Ishikawa (cell line): ENCODE data around the gene DNASE1L2.

ENCODE experiments used
- CREB1 ChIP-seq: IDR thresholded peaks from 2 replicates; pipeline ENCODE4 v1.6.1; 2012; ENCODE audit warnings: low read depth
- EP300 ChIP-seq: IDR thresholded peaks from 2 replicates; pipeline ENCODE4 v1.6.1; 2012; ENCODE audit warnings: borderline replicate concordance
- FOXM1 ChIP-seq: IDR thresholded peaks from 2 replicates; pipeline ENCODE4 v1.6.1; 2012; ENCODE audit warnings: low read depth, borderline replicate concordance
- RAD21 ChIP-seq: IDR thresholded peaks from 2 replicates; pipeline ENCODE4 v1.6.1; 2012; ENCODE audit warnings: low read depth
- TAF1 ChIP-seq: IDR thresholded peaks from 2 replicates; pipeline ENCODE4 v1.6.1; 2012; ENCODE audit warnings: low read depth, mild to moderate bottlenecking
- TCF12 ChIP-seq: IDR thresholded peaks from 2 replicates; pipeline ENCODE4 v1.6.1; 2012; ENCODE audit warnings: low read depth
- YY1 ChIP-seq: IDR thresholded peaks from 2 replicates; pipeline ENCODE4 v1.6.1; 2012; ENCODE audit warnings: low read depth
- TF ChIP-seq, protein P1 (sequence below): IDR thresholded peaks from 2 replicates; pipeline ENCODE4 v1.6.1; 2012; ENCODE audit warnings: low read depth, mild to moderate bottlenecking
- TF ChIP-seq, protein P2 (sequence below): IDR thresholded peaks from 2 replicates; pipeline ENCODE4 v1.6.1; 2012
- TF ChIP-seq, protein P3 (sequence below): IDR thresholded peaks from 2 replicates; pipeline ENCODE4 v1.6.1; 2012

DNA sequence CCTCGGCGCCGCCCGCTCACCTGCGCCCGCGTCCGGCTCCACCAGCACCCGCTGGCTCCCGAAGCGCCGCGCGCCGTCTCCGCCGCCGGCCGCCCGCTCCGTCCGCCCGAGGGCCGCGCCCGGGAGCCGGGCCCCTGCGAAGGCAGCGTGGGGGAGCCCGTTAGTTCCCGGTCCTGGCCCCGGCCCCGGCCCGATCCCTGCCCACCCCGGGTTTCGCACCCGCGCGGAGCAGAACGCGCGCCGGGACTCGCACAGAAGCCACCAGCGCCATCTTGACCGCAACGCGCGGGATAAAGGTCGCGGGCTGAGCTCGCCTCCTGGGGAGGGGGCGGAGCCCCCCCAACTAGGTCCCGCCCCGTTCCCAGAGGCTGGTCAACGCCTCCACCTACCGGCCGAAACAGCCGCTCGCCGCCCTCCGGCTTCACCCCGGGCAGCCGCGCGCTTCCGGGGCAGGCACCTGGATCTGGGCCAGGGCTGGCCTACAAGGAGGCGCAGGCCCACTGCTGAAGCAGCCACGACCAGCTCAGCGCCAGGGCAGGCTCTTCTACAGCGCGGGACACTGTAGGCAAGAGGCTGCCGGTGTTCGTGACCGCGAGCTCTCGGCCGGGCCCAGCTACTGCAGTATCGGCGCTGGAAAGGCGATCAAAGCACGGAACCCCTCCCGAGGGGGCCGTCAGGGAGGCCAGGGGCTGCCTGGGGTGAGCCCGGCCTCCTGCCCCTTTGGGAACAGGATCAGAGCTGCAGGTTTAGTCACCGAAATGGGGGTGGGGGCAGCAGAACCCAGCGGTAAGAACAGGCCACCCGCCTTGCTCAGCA, 15.3 kb downstream of the DNASE1L2 start, which contains the start of gene ECI1:
- TF ChIP-seq, protein P1, sequence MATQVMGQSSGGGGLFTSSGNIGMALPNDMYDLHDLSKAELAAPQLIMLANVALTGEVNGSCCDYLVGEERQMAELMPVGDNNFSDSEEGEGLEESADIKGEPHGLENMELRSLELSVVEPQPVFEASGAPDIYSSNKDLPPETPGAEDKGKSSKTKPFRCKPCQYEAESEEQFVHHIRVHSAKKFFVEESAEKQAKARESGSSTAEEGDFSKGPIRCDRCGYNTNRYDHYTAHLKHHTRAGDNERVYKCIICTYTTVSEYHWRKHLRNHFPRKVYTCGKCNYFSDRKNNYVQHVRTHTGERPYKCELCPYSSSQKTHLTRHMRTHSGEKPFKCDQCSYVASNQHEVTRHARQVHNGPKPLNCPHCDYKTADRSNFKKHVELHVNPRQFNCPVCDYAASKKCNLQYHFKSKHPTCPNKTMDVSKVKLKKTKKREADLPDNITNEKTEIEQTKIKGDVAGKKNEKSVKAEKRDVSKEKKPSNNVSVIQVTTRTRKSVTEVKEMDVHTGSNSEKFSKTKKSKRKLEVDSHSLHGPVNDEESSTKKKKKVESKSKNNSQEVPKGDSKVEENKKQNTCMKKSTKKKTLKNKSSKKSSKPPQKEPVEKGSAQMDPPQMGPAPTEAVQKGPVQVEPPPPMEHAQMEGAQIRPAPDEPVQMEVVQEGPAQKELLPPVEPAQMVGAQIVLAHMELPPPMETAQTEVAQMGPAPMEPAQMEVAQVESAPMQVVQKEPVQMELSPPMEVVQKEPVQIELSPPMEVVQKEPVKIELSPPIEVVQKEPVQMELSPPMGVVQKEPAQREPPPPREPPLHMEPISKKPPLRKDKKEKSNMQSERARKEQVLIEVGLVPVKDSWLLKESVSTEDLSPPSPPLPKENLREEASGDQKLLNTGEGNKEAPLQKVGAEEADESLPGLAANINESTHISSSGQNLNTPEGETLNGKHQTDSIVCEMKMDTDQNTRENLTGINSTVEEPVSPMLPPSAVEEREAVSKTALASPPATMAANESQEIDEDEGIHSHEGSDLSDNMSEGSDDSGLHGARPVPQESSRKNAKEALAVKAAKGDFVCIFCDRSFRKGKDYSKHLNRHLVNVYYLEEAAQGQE, result no peak
- TF ChIP-seq TAF1 (peak; percentile 95), RAD21 (peak; percentile 47; the same call in 1 of the 2 replicates), EP300 (no peak; the same call in 1 of the 2 replicates), YY1 (peak; percentile 95), FOXM1 (0 out of 2 replicates have a peak, but pooled peaks have one; percentile 37), TCF12 (peak; percentile 51; the same call in 1 of the 2 replicates), CREB1 (peak; percentile 38; the same call in 1 of the 2 replicates)
- TF ChIP-seq, protein P2, sequence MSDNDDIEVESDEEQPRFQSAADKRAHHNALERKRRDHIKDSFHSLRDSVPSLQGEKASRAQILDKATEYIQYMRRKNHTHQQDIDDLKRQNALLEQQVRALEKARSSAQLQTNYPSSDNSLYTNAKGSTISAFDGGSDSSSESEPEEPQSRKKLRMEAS, result peak; percentile 71; the same call in 1 of the 2 replicates
- TF ChIP-seq, protein P3, sequence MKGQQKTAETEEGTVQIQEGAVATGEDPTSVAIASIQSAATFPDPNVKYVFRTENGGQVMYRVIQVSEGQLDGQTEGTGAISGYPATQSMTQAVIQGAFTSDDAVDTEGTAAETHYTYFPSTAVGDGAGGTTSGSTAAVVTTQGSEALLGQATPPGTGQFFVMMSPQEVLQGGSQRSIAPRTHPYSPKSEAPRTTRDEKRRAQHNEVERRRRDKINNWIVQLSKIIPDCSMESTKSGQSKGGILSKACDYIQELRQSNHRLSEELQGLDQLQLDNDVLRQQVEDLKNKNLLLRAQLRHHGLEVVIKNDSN, result peak; percentile 30; the same call in 1 of the 2 replicates
